CD4-positive, alpha-beta T cell treated with Interferon gamma for 1 hour (primary cell): ENCODE results near the gene USF2.
"Not testable (repeated sequence)": the region's sequence is repeated elsewhere in the genome, so short reads cannot be mapped to it uniquely, and the experiment has no call there.

Experiments
- DNase-seq: peaks from one replicate; pipeline ENCODE4 v3.0.0-alpha.2; 2020

The USF2 gene

GRCh38 chr19:35286101-35286500 lies 17.3 kb downstream of the USF2 start:
- DNase-seq, result not testable (repeated sequence)

DNA sequence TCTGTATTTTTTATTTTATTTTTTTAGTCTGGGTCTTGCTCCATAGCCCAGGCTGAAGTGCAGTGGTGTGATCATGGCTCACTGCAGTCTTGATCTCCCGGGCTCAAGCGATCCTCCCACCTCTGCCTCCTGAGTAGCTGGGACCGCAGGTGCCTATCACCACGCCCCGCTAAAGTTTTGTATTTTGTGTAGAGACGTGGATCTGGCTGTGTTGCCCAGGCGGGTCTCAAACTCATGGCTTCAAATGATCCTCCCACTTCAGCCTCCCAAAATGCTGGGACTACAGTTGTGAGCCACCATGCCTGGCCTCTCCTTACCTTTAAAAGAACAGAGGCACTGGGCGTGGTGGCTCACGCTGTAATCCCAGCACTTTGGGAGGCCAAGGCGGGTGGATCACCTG lies 19.0 kb downstream of the USF2 start:
- no peak for DNase-seq

GRCh38 chr19:35288331-35288730 lies 19.6 kb downstream of the USF2 start:
- no peak for DNase-seq

- DNase-seq, result no peak
Measured at GRCh38 chr19:35288906-35289305, 20.1 kb downstream of the USF2 start.

- no peak for DNase-seq
Measured at GRCh38 chr19:35290381-35291127, 21.8 kb downstream of the USF2 start.

DNA sequence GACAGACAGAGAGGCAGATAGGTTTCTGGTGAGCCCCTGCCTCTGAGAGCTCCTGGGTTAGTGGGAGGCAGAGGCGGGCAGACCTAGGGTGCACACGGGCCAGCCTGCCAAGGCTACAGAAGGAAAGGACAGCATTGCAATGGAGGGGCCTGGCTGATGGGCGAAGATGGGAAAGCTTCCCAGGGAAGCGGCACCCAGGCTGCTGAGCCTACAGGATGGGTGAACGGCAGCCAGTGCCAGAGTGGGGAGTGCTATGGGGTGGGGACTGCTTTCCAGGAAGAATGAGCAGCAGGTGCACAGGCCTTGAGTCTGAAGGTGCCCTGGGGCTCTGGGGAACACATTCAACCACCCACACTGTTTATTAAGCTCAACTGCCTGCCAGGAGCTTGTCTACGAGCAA lies 22.5 kb downstream of the USF2 start:
- no peak for DNase-seq

DNA sequence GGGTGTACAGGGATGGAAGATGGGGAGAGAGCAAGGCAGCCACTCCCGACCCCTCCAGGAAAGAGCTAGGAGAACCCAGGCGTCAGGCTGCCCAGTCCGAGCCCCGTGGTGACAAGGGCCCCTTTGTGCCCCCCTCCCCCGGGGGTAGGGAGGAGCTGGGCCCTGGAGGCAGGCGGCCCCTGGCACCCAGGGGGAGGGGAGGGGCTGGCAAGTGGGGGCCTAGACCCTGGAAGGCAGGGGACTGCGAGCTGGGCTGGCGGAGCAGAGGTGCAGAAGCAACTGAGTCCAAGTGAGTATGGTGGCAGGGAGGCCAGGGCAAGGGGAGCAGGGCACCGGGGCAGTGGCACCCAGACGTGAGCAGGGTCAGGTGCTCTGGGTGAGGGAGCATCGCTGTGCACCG lies 23.2 kb downstream of the USF2 start, which contains the start of gene MAG:
MAG (plus strand) TSS at position 246 of the 400 bp plus-strand sequence. CDS start 3,248 bp downstream, outside the sequence.
- no peak for DNase-seq

GRCh38 chr19:35292421-35293362 lies 23.9 kb downstream of the USF2 start:
- no peak for DNase-seq

DNA sequence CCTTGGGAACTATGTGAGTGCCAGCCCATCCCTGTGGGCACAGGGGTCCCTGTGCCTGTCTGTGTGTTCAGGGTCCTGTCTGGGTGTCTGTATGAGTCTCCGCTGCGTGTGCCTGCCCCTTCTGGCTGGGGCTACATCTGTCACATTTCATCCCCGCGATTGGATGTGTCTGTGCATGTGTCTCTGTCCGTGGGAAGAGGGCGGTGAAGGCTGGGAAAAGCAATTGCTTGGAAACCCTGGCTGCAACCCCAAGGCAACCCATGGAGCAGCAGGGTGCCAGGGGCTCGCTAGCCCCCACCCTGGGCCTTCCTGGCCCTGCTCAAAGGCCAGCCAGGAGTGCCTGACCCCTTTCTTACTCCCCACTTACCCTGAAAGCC lies 24.6 kb downstream of the USF2 start:
- DNase-seq, result no peak

DNA sequence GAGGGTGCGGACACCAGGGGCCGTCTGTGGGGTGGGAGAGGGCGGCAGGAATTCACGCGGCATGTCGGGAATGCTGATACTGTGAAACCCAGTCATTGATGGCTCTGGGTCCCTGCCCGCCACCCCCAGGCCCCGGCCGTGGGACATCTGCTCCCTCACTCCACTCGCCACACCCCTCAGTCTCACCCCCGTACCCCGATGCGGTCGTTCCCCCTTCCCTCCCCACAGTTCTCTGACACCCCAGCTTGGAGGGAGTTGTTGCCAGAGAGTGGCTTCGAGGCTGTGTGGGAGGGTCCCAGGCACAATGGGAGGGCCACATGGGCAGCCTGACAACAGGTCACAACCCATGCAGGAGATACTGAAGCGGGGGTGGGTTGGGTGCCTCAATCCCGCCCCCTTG lies 25.0 kb downstream of the USF2 start:
- DNase-seq, result no peak

DNA sequence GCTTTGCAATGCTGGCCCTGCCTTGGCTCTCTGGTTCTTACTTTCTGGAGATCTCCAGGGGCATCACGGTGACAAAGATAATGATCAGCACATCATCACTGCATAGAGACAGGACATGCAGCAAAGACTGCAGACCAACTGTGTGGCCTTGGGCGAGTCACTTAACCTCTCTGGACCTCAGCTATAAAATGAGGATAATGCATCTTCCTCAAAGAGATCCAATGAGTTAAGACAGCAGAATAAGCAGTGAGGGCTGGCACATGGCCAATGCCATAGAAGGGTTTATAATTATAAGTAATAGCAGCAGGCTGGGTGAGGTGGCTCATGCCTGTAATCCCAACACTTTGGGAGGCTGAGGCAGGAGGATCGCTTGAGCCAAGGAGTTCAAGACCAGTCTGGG lies 25.6 kb downstream of the USF2 start:
- no peak for DNase-seq

- no peak for DNase-seq
Measured at GRCh38 chr19:35294859-35295791, 26.4 kb downstream of the USF2 start.

- peak; percentile 36 for DNase-seq
Measured at GRCh38 chr19:35295792-35296462, 27.2 kb downstream of the USF2 start.

DNA sequence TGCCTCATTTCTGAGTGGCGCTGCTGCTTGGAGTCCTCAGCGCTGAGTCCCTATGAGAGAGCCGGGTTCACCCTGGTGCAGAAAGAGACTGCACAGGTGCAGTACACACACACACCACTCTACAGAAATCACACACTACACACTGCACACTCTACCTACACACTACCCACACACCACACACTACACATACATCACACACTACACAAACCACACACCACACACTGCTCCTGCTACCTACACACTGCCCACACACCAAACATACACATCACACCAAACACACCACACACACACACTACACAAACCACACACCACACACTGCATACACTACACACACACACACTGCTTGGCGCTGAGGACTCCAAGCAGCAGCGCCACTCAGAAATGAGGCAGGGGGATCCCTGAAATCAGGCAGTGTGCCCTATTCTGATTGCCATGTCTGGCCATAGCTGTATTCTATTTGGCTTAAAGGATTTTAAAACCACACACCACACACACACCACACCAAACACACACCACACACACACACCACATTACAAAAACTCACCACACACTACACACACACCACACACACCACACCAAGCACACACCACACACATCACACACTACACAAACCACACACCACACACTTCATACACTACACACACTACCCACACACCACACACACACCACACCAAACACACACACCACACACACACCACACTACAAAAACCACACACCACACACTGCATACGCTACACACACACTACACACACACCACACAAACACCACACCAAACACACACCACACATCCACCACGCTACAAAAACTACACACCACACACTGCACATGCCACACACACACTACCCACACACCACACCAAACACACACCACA lies 28.1 kb downstream of the USF2 start:
- no peak for DNase-seq

- DNase-seq, result no peak
Measured at GRCh38 chr19:35297515-35297848, 28.7 kb downstream of the USF2 start.

DNA sequence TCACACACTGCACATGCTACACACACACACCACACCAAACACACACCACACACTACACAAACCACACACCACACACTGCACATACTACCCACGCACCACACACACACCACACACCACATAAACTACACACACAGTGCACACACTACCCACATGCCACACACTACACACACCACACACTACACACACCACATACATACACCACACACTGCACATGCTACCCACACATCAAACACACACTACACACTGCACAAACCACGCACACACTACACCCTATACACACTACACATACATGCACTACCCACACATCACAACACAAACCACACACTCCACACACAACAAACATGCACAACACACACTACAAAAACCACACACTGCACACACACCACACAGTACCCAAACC lies 29.2 kb downstream of the USF2 start:
- DNase-seq, result no peak

GRCh38 chr19:35298561-35298972 lies 29.8 kb downstream of the USF2 start:
- DNase-seq, result no peak

GRCh38 chr19:35299523-35300338 lies 31.0 kb downstream of the USF2 start:
- no peak for DNase-seq

- DNase-seq, result no peak
Measured at GRCh38 chr19:35300339-35300649, 31.5 kb downstream of the USF2 start.

DNA sequence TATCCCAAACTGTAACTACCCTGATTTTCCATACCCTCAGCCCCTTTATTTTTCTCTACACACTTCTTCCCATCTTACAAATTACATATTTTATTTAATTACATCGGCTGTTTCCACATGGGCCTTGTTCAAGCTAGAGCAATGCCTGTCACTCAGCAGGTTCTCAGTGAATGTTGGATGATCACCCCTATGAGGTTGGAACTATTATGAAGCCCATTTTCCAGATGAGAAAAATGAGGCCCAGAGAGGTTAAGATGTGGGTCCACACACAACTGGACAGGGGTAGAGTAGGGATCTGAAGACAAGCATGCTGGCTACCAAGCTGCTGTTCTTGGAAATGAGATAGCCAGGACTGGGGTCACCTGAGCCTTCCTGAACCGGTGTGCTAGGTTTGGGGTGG lies 33.2 kb downstream of the USF2 start:
- no peak for DNase-seq

GRCh38 chr19:35302446-35302845 lies 33.7 kb downstream of the USF2 start:
- DNase-seq, result no peak
